Activated effector memory CD4-positive, alpha-beta T cell treated with anti-CD3 and anti-CD28 coated beads, Interleukin-2, amount 50 U/mL, for 16 hours (primary cell): ENCODE results near the gene DNAJC22.

Source experiments
- DNase-seq: peaks from one replicate; pipeline ENCODE4 v3.0.0-alpha.2; 2020

The DNAJC22 gene

DNA sequence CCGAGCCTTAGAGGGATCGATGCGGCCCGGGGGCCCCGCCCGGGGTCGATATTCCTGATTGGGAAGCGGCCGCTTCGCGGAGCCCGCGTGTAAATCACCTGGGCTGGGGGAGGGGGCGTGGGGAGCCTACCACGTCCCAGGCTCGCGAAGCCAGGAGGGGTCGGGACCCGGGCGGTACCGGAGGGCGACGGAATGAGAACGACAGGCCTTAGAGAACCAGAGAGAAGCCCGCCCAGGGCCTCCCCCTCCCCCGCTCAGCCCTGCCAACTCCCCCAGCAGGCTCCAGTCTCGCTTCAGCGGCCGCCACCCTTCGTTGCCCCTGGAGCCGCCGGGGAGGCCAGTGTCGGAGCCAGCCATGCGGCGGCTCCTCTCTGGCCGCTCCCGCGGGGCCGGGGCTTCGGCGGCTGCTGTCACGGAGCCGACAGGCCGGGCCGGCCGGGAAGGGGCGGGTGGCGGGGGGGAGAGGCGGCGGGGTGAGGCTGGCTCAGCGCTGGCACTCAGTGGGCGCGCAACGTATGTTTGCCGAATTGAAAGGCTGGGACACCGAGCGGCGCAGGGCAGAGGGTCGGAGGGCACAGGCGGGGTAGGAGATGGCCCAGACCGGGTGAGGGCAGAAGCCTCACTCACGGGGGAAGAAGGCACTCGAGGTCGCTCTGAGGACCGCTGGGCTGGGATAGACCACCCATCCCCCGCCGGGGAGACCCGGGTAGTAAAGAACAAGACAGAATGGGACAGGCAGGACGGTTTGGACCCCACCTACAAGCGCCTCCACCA lies 1.4 kb upstream of the DNAJC22 start:
- peak; percentile 66 for DNase-seq

GRCh38 chr12:49345825-49346658 lies 646 bp upstream of the DNAJC22 start:
- peak; percentile 60 for DNase-seq

DNA sequence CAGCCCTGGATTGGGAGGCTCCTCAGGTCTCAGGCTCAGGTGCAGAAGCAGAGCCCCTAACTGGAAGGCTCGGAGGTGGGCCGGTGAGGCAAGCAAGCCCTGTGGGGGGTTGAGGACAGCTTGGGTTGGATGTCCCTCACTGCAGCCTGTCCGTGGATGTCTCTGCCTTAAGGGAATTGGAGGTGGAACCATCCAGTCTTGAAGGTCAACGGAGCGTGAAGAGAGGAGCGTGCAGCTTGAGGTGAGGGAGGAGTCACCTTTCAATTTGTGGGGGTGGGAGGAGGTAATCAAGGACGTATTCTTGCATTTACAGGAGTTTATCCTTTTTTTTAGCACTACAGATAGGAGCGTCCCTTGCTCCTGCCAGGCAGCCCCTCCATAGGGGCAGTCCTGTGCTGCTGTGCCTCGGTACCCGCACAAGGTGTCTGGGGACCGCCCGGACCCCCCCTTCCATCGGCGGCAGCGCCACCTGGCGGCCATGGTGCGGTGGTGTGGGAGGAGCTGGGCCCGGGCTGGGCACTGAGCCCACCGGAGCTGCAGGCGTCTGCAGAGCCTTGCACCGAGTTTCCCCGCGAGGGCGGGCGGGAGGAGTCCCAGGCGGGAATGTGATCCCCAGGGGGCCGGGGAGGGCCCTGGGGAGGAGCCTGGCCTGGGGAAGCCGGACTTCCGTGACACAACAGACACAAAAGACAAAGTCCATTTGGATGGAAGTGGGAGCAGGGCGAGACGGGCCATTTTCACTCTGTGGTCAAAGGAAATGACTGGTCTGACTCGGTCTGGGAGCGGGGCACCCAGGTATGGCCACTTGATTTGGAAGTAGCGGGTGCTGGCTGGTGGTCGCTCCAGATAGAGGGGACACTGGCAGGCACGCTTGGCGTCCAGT lies 864 bp downstream of the DNAJC22 start:
- peak; percentile 94 for DNase-seq

DNA sequence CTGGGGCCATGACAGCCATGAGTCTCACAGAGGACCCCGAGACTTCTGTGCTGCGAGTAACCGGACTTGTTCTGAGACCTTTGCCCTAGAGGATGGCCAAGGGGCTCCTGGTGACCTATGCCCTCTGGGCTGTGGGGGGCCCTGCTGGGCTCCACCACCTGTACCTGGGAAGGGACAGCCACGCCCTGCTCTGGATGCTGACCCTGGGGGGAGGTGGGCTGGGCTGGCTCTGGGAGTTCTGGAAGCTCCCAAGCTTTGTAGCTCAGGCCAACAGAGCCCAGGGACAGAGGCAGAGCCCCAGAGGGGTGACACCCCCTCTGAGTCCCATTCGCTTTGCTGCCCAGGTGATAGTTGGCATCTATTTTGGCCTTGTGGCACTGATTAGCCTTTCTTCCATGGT lies 2.1 kb downstream of the DNAJC22 start:
- no peak for DNase-seq

DNA sequence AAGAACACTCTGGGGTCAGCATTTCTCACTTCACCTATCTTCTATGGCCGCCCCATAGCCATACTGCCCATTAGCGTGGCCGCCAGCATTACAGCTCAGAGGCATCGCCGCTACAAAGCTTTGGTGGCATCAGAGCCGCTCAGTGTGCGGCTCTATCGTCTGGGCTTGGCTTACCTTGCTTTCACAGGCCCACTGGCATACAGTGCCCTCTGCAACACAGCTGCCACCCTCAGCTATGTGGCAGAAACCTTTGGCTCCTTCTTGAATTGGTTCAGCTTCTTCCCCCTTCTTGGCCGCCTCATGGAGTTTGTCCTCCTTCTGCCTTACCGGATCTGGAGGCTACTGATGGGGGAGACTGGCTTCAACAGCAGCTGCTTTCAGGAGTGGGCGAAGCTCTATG lies 2.6 kb downstream of the DNAJC22 start:
- DNase-seq: no peak

- no peak for DNase-seq
Observed at GRCh38 chr12:49352351-49352750, 5.7 kb downstream of the DNAJC22 start.

GRCh38 chr12:49355913-49356312 lies 9.2 kb downstream of the DNAJC22 start:
- DNase-seq: peak; percentile 34

- no peak for DNase-seq
Observed at GRCh38 chr12:49357103-49357678, 10.5 kb downstream of the DNAJC22 start.

DNA sequence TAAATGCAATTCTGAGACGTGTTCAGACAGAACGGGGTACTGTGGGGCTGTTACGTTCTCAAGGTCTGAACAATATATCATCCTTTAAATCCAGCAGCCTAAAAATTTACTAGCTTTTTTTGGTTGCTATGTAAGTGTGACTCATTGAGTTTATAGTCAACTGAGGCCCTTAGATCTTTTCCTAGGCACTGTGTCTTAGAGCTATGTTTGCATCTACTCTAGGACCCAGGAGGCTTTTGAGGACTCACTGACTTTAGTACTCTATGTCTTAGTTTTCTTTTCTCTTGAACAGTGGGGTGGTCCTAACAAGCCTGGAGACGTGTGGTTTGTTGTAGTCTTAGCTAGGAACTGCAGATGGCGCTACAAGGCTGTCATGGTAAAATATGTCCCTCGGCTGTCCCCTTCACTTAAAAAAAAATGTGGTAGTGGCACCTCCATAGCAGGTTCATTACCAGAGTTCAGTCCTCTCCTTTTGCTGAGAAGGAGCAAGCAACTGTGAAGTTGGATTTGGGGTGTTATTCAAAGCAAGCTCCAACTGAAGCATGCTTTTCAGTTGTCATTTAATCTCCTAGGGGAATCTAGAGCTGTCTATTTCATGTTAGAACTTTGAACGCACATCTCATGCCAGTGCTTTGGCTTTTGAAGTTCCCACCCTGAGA lies 11.9 kb downstream of the DNAJC22 start:
- DNase-seq: peak; percentile 73

DNA sequence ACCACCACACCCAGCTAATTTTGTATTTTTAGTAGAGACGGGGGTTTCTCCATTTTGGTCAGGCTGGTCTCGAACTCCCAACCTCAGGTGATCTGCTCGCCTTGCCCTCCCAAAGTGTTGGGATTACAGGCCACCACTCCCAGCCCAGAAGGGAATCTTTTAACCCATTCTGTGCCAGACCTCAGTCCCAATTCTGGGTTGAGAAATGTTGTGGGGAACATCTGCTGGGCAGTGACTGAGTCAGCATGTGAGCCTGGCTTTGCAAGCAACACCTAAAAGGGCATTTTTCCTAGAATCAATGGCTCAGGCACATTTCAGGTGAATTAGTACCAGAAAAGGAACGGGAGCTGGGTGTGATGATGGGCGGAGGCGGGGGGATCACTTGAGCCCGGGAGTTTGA lies 13.0 kb downstream of the DNAJC22 start:
- no peak for DNase-seq

- DNase-seq: no peak
Observed at GRCh38 chr12:49362077-49362476, 15.4 kb downstream of the DNAJC22 start.

- no peak for DNase-seq
Observed at GRCh38 chr12:49364989-49365388, 18.3 kb downstream of the DNAJC22 start.

DNA sequence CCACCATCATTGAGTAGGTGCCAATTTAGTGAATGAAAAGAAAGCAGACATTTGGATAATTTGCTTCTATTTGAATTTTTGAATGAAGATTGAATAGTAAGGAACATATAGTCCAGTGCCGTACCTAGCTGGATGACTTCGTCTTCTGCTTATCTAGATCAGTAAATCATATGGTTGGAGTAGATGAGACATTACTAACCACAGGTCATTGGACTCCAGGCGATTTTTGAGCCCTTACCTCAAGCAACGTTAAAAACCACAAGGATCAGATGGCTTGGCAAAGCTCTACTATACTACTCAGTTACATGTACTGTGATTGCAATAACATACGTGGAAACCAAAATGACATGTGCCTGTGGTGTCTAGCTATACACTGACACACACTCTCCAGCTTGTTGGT lies 18.9 kb downstream of the DNAJC22 start:
- DNase-seq: no peak

DNA sequence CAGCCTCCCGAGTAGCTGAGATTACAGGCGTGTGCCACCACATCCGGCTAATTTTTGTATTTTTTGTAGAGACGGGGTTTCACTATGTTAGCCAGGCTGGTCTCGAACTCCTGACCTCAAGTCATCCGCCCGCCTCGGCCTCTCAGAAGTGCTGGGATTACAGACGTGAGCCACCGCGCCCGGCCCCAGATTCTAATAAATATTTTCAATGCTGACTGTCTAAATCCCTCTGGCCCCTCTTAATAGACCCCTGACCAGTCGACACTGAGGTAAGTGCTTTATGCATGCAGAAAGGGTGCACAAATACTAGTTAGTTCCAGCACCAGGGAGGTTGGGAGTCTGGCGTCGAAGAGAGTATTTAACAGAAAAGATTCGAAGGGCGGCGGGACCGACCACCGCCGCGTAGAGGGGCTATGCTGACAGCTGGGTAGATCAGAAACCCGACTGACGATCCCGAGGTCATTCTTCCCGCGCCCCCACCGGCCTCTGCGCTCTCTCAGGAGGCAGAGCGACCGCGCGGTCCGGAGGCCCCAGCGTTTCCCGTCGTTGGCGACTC lies 19.5 kb downstream of the DNAJC22 start:
- DNase-seq: no peak

DNA sequence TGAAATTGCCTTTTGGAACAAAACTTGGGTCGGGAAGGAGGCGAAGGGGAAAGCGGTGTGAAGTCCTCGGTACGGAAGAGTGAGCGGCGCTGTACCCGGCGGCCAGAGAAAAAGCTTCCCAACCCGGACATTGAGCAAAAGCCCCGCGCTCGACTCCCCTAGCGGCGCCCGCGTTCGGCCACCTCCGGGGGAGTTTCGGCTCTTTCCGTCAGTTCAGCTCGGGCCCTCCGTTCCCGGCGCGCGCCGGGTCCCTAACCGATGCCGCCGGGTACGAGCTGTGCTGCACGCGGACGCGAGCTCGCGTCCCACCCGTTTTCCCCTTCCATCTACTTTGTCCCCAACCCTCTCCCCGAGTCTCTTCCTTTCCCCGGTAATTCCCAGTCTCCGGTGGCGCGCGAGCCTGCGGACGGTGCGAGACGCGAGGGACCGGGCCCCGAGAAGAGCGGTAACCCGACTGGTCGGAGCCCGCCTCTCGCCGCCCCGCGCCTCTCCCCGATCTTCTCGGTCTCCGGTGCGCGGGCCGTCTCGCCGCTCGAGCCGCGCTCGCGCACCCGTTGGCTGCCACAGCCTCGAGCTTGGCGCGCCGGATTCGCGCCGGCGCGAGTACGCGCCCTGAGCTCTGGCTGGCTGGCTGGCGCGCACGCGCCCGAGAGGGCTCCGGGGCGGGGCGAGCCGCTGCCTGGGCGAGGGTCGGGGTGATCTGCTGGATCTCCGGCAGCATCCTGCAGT lies 20.1 kb downstream of the DNAJC22 start:
- peak; percentile 95 for DNase-seq

DNA sequence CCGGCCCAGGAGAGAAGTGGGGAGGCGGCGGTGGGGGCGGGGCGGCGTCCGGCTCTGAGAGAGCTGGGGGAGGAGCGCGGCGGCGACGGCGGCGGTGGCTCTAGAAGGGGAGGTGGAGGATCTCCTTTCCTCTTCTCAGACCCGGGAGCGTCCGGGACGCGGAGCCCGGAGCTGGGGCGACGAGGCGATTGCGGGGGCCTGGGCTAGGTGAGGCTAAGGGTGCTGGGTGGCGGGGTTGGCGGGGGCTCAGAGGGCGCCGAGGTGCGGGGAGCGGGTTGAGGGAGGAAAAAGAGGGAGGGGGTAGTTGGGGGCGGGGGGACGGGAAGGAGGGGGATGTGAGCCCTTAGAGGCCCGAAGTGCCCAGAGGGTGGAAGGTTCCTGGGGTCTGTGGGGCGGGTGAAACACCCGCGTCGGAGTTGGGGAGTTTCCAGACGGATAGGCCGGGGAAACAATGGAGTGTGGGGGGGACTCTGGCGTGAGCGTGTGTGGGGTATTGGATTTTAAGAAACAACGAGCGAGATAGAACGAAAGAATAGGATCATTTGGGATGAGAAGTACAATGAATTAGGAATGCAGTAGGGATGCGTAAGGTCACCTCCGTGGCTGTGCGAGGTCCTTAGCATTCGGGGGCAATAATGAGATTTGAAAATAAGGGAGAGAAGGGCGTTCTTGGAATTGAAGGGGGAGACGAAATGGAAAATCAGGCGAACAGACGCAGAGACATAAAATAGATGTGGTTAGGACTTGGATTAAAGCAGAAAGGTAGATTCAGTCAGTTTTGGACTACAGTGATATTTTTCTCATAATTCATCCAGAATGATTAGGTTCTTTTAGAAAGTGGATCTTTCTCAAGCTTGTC lies 20.9 kb downstream of the DNAJC22 start, which contains the start of gene SPATS2:
SPATS2 (plus strand) TSS at position 82 of the 859 bp plus-strand sequence. CDS start 93,551 bp downstream, outside the sequence.
- DNase-seq: no peak

- DNase-seq: no peak
Observed at GRCh38 chr12:49368240-49368600, 21.5 kb downstream of the DNAJC22 start.

DNA sequence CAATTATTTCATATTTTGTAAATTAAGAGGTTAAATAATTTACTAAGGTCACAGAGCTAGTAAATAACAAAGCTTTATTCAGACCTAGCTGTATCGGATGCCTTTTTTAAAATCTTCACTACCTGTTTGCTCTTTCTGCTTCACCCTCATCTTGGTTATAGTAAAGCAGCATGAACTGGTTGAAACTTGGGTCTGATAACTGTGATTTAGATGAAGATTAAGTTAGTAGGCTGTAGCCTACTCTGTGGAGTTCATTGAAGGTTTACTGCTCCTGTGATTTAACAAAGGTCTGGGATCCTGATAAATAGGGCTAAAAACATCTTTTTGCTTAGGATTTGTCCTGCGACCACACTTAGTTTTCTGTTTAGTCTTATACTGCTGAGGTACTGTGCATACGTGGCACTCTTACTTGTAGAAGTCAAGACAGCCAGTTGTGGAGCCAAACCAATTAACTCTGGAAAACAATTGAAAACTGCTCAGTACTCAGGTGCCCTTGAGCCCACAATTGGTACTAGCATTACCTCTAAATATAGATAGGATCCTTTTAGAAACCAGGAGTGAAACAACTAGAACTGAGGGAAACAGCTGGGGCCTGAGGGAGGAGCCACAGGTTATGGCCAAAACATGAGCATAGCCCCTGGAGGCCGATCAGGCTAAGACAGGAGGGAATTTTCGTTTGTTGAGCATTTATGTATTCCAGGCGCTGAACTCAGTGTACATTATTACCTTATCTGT lies 22.9 kb downstream of the DNAJC22 start:
- peak; percentile 66 for DNase-seq

- no peak for DNase-seq
Observed at GRCh38 chr12:49370539-49370938, 23.9 kb downstream of the DNAJC22 start.
